ENCODE data around the gene MEGF10. TPM values are rescaled to one million over a fixed set of nuclear protein-coding genes. Genes with fewer than 3 reads are reported as not detected.

Gene MEGF10
- total RNA-seq, 2 donors from 2014 or later = 0.28 TPM; not detected in 1

- Mint-ChIP-seq H3K4me1 (no peaks in the 10 kb centered on the region), H3K27me3 (peaks cover 13% of the 10 kb centered on the region), H3K27ac (no peak overlapping the region), H3K4me3 (no peak overlapping the region), H3K9me3 (no peaks in the 10 kb centered on the region), H3K36me3 (ENCODE audit: low read depth) (no peaks in the 10 kb centered on the region)
- ATAC-seq (replicated peaks) = no peak
These were observed 120.8 kb downstream of the MEGF10 start for GRCh38 chr5:127411381-127411780.

DNA sequence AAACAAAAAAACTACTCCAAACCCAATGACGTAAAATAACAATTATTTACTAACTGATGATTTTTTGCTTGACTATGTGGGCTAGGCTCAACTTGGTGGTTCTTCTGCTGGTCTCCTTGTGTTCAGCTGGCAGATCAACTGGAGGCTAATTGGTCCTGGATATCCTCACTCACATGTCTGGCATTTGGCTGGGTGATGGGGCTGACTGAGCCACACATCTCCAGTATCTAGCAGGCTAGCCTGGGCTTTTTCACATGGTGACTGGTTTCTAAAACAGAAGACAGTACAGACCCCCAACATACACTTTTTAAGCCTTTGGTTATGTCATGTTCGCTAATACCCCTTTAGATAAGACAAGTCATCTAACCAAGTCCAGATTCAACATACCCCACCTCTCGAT is 122.1 kb downstream of the MEGF10 start:
- Mint-ChIP-seq H3K4me1 (no peaks in the 10 kb centered on the region), H3K4me3 (no peak overlapping the region), H3K27me3 (peaks cover 11% of the 10 kb centered on the region), H3K9me3 (no peaks in the 10 kb centered on the region), H3K36me3 (ENCODE audit: low read depth) (no peaks in the 10 kb centered on the region), H3K27ac (no peak overlapping the region)
- ATAC-seq (replicated peaks) = no peak

- Mint-ChIP-seq H3K4me1 (no peaks in the 10 kb centered on the region), H3K36me3 (ENCODE audit: low read depth) (no peaks in the 10 kb centered on the region), H3K4me3 (no peak overlapping the region), H3K27me3 (peaks cover 11% of the 10 kb centered on the region), H3K9me3 (no peaks in the 10 kb centered on the region), H3K27ac (no peak overlapping the region)
- ATAC-seq (replicated peaks) = no peak
These were observed 124.4 kb downstream of the MEGF10 start for GRCh38 chr5:127415034-127415433.

- Mint-ChIP-seq H3K4me3 (no peak overlapping the region), H3K36me3 (ENCODE audit: low read depth) (no peaks in the 10 kb centered on the region), H3K27ac (no peak overlapping the region), H3K4me1 (no peaks in the 10 kb centered on the region), H3K27me3 (peaks cover 11% of the 10 kb centered on the region), H3K9me3 (no peaks in the 10 kb centered on the region)
- no peak for ATAC-seq (replicated peaks)
These were observed 126.3 kb downstream of the MEGF10 start for GRCh38 chr5:127416906-127417305.

- no peaks in the 10 kb centered on the region for H3K9me3 Mint-ChIP-seq
- H3K4me3 Mint-ChIP-seq = no peak overlapping the region
- peaks cover 11% of the 10 kb centered on the region for H3K27me3 Mint-ChIP-seq
- no peak overlapping the region for H3K27ac Mint-ChIP-seq
- no peaks in the 10 kb centered on the region for H3K36me3 Mint-ChIP-seq (ENCODE audit: low read depth)
- H3K4me1 Mint-ChIP-seq = no peaks in the 10 kb centered on the region
- ATAC-seq (replicated peaks) = no peak
These were observed 126.9 kb downstream of the MEGF10 start for GRCh38 chr5:127417528-127417927.

GRCh38 chr5:127418367-127418766 is 127.8 kb downstream of the MEGF10 start:
- Mint-ChIP-seq H3K27ac (no peak overlapping the region), H3K4me3 (no peak overlapping the region), H3K4me1 (no peaks in the 10 kb centered on the region), H3K9me3 (no peaks in the 10 kb centered on the region), H3K36me3 (ENCODE audit: low read depth) (no peaks in the 10 kb centered on the region), H3K27me3 (peaks cover 11% of the 10 kb centered on the region)
- ATAC-seq (replicated peaks) = no peak

- H3K9me3 Mint-ChIP-seq = no peaks in the 10 kb centered on the region
- no peak overlapping the region for H3K4me3 Mint-ChIP-seq
- no peak for ATAC-seq (replicated peaks)
- H3K27ac Mint-ChIP-seq = no peak overlapping the region
- H3K4me1 Mint-ChIP-seq = no peaks in the 10 kb centered on the region
- H3K36me3 Mint-ChIP-seq (ENCODE audit: low read depth) = no peaks in the 10 kb centered on the region
- H3K27me3 Mint-ChIP-seq = peaks cover 11% of the 10 kb centered on the region
These were observed 128.5 kb downstream of the MEGF10 start for GRCh38 chr5:127418974-127419682.

- peaks cover 8% of the 10 kb centered on the region for H3K27me3 Mint-ChIP-seq
- no peak overlapping the region for H3K4me3 Mint-ChIP-seq
- no peaks in the 10 kb centered on the region for H3K9me3 Mint-ChIP-seq
- no peaks in the 10 kb centered on the region for H3K4me1 Mint-ChIP-seq
- ATAC-seq (replicated peaks) = no peak
- H3K27ac Mint-ChIP-seq = no peak overlapping the region
- no peaks in the 10 kb centered on the region for H3K36me3 Mint-ChIP-seq (ENCODE audit: low read depth)
These were observed 129.2 kb downstream of the MEGF10 start for GRCh38 chr5:127419683-127420257.

DNA sequence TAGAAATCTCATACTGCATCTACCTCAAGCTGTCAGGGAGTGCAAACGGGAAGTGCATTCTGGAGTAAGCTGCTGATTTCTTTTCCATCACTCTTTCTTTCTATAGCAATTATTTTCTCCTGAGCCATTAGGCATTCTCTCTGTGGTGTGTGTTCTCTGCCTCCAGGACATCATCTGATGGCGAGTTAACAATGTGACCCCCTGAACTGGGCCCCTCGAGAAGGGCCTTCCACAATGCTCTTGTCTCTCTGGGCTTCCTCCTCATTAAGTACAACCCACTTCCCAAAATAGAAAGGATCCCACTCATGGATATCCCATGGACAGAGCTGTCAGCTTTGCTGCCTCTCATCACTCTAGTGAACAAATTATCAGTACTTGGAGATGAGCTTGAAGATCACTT is 130.2 kb downstream of the MEGF10 start:
- no peak overlapping the region for H3K27ac Mint-ChIP-seq
- H3K4me1 Mint-ChIP-seq = no peaks in the 10 kb centered on the region
- peaks cover 6% of the 10 kb centered on the region for H3K27me3 Mint-ChIP-seq
- ATAC-seq (replicated peaks) = no peak
- H3K9me3 Mint-ChIP-seq = no peaks in the 10 kb centered on the region
- no peaks in the 10 kb centered on the region for H3K36me3 Mint-ChIP-seq (ENCODE audit: low read depth)
- no peak overlapping the region for H3K4me3 Mint-ChIP-seq

- no peak for ATAC-seq (replicated peaks)
- H3K9me3 Mint-ChIP-seq = no peaks in the 10 kb centered on the region
- no peaks in the 10 kb centered on the region for H3K36me3 Mint-ChIP-seq (ENCODE audit: low read depth)
- peaks cover 7% of the 10 kb centered on the region for H3K27me3 Mint-ChIP-seq
- H3K4me3 Mint-ChIP-seq = no peak overlapping the region
- no peak overlapping the region for H3K27ac Mint-ChIP-seq
- no peaks in the 10 kb centered on the region for H3K4me1 Mint-ChIP-seq
These were observed 130.9 kb downstream of the MEGF10 start for GRCh38 chr5:127421471-127421870.

DNA sequence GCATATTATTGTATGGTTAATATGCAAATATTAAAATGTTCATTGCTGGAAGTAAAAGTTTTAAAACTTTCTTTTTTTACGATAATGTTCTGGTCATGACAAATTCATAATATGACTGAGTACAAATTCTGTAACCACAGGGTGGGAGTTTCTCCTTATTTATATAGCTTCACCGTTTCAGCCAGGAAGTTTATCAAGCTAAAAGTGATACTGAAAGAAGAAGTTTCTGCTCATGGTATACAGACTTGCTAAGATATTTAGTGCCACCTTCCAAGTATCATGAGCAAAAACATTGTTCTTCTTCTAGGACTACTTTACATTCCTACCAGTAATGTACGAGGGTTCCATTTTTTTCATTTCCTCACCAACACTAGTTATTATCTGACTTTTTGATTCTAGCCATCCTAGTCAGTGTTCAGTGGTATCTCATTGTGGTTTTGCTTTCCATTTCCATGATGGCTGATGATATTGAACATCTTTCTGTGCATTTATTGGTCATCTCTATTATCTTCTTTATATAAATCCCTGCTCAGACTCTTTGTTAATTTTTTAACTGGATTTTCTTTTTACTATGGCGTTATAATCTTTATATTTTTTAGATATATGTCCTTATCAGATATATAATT is 132.7 kb downstream of the MEGF10 start:
- no peak for ATAC-seq (replicated peaks)
- Mint-ChIP-seq H3K4me1 (no peaks in the 10 kb centered on the region), H3K4me3 (no peak overlapping the region), H3K27ac (no peak overlapping the region), H3K27me3 (peaks cover 6% of the 10 kb centered on the region), H3K9me3 (no peaks in the 10 kb centered on the region), H3K36me3 (ENCODE audit: low read depth) (no peaks in the 10 kb centered on the region)

DNA sequence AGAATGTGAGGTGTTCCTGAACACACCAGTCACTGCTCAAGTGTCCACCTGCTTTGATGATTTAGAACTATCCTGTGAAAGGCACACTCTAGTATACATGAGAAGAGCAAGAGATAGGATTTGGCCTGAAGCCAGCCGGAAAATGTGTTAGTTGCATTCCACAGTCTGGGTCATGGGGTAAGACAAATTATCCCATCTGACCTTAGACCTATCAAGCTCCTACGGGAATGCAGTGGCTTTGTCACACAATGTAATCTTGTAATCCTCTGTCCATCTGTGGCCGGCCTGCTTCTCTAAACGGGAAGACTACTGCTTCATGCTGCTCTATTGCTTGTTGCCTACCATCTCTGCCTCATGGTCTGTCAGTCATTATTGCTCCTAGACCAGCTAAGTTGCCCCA is 134.4 kb downstream of the MEGF10 start:
- Mint-ChIP-seq H3K36me3 (ENCODE audit: low read depth) (no peaks in the 10 kb centered on the region), H3K27ac (no peak overlapping the region), H3K4me1 (no peaks in the 10 kb centered on the region), H3K4me3 (no peak overlapping the region), H3K27me3 (peaks cover 6% of the 10 kb centered on the region), H3K9me3 (no peaks in the 10 kb centered on the region)
- no peak for ATAC-seq (replicated peaks)

GRCh38 chr5:127425868-127426267 is 135.3 kb downstream of the MEGF10 start:
- H3K9me3 Mint-ChIP-seq = no peaks in the 10 kb centered on the region
- no peak overlapping the region for H3K27ac Mint-ChIP-seq
- no peak overlapping the region for H3K4me3 Mint-ChIP-seq
- peaks cover 6% of the 10 kb centered on the region for H3K27me3 Mint-ChIP-seq
- ATAC-seq (replicated peaks) = no peak
- no peaks in the 10 kb centered on the region for H3K4me1 Mint-ChIP-seq
- no peaks in the 10 kb centered on the region for H3K36me3 Mint-ChIP-seq (ENCODE audit: low read depth)

DNA sequence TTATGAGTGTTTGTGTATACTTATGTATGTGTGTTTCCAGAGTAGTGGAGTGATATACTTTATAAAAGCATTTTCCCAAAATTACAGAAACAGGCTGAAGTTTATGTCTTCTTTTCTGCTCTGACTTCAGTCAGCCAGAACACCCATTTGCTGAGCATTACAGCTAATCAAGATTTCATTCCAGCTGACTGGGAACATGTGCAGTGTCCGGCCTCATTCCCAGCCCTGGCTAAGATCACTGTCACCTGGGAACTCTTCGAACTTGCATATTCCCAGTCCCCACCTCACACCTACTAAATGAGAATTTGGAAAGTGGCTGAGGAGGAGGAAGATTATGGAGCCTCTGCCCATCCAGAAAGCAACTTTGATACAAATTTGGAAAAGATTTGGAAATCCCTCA is 136.1 kb downstream of the MEGF10 start:
- Mint-ChIP-seq H3K27ac (no peak overlapping the region), H3K9me3 (no peaks in the 10 kb centered on the region), H3K36me3 (ENCODE audit: low read depth) (no peaks in the 10 kb centered on the region), H3K27me3 (peaks cover 6% of the 10 kb centered on the region), H3K4me1 (no peaks in the 10 kb centered on the region), H3K4me3 (no peak overlapping the region)
- ATAC-seq (replicated peaks) = no peak

- H3K9me3 Mint-ChIP-seq = no peaks in the 10 kb centered on the region
- H3K4me1 Mint-ChIP-seq = no peaks in the 10 kb centered on the region
- ATAC-seq (replicated peaks) = no peak
- peaks cover 6% of the 10 kb centered on the region for H3K27me3 Mint-ChIP-seq
- no peaks in the 10 kb centered on the region for H3K36me3 Mint-ChIP-seq (ENCODE audit: low read depth)
- H3K27ac Mint-ChIP-seq = no peak overlapping the region
- no peak overlapping the region for H3K4me3 Mint-ChIP-seq
These were observed 137.7 kb downstream of the MEGF10 start for GRCh38 chr5:127428276-127428675.

Measured in activated T-helper 17 cell treated with anti-CD3 and anti-CD28 coated beads, Interleukin-2, amount 50 U/mL, for 72 hours (primary cell).